Activated gamma-delta T cell treated with anti-CD3 and anti-CD28 coated beads, Interleukin-2, amount 50 U/mL, for 16 hours (primary cell): ENCODE data around the gene RPUSD4.

Source experiments
- DNase-seq: peaks from one replicate; pipeline ENCODE4 v3.0.0-alpha.2; 2020; ENCODE audit warnings: low read depth

RPUSD4 gene

DNA sequence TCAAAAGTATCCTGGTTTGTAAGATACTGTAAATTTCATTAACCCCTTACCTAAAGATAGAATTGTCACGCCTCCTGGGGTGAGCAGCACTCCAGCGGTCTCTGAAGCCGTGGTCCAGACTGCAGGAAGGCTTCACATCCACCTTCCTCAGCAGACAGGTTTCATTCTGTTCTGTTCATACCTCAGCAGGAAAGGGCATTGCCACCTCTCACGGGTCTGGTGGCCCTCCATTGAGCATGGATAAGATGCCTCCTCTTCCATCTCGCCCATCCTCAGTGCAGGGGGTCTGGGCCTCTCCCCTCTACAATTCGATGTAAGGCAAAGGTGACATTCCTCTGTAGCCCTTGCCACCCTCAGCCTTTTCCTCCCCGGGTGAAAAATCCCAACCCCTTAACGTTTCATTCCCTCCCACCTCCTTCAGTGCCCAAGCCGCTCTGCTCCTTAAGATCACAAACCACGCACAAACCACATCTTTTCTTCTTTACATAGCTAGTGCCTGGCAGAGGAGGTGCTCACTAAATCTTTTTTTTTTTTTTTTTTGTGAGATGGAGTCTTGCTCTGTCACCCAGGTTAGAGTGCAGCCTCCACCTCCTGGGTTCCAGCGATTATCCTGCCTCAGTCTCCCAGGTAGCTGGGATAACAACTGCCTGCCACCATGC lies 28.5 kb downstream of the RPUSD4 start:
- DNase-seq, result no peak

GRCh38 chr11:126181939-126182730 lies 29.3 kb downstream of the RPUSD4 start:
- no peak for DNase-seq

GRCh38 chr11:126176853-126177470 lies 34.5 kb downstream of the RPUSD4 start:
- no peak for DNase-seq

- DNase-seq, result no peak
These were observed 36.1 kb downstream of the RPUSD4 start for GRCh38 chr11:126175393-126175792.

DNA sequence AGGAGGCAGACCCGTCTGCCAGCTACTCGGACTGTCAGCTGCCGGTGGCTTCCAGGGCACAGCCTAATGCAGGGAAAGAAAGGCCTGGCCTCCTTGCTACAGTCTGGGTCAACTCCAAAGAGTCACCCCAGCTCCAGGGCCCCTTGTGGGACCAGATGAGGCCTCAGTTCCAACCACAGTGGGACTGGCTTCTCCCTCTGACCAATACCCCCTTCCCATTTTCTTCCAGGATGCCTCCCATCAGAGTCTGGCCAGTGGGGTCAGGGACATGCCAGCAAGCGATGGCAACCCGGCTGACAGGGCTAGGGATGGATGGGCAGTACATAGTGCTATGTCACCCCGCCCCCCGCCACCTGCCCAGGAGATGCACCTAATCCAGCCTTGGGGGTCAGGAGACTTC lies 36.6 kb downstream of the RPUSD4 start:
- DNase-seq, result no peak

DNA sequence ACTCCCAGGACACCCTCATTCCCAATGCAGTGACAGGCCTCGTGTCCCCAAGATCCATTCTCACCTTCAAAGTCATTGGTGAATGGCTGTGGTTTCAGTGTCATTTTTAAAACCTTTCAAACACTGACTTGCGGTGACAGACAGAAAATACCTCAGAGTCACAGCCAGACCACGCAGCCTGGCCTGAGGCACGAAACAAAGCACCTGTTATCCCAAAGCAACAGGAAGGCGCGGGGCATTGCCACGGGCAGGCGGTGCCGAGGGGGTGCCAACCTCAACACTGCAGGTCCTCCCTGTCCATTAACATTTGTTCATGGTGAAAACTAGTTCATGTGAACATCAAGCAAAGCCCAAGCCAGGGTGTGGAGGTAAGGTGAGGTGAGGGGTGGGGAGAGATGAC lies 38.2 kb downstream of the RPUSD4 start:
- no peak for DNase-seq

DNA sequence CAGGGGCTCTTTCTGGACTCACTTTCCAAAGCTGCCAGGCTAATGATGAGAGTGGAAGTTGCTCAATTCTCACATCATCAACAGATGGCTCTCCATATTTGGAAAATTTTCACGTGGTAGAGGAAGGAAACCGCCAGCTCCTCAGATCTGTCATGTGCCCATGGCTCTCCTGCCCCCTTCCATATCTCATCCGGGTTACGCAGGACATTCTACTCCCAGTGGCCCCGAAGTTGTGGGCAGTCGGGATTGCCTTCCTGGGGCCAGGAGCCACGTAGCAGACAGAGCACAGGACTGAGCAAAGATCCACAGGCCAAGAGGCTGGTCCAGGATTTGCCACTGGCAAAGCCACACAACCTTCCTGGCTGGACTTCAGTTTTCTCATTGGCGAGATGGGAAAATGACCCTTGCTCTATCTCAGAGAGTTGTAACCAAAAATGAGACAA lies 38.8 kb downstream of the RPUSD4 start:
- no peak for DNase-seq

GRCh38 chr11:126169291-126169690 lies 42.2 kb downstream of the RPUSD4 start:
- no peak for DNase-seq

- DNase-seq, result no peak
These were observed 44.0 kb downstream of the RPUSD4 start for GRCh38 chr11:126167488-126167887.

- DNase-seq, result no peak
These were observed 45.0 kb downstream of the RPUSD4 start for GRCh38 chr11:126166413-126166812.

DNA sequence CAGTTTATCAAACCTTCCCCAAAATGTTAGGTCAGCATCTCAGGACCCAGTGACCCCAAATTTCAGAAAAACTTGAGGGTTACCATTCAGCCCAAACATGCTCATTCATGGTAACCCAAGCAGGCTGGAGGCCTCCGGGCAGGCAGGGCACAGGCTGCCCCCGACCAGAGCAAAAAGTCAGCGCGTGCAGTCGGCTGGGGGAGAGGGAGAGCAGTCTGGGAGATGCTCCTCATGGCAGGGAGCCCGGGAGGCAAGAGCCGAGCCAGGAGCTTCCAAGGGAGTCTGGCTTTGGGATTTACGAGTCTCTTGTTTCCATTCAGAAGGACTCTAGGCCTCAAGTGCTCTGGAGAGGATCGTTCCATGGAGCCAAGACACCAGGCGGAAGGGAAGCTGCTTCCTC lies 45.7 kb downstream of the RPUSD4 start:
- no peak for DNase-seq

DNA sequence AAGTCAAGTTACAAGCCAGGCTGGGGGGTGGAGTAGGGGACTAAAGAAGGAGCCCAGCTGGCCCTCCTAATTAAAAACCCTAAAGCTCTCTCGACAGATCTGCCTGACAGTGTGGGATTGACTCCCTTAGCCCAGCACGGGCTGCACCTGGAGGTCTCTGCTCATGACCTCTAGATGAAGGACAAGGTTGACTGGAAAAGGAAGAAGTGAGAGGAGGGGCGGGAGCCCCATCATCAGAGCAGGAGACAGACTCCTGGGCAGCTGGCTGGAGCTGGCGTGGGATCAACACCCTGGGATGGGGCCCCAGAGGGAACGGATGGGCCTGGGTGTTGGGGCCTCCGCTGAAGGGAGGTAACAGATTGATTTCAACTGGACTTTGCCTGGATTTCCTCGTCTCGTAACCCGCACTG lies 46.1 kb downstream of the RPUSD4 start:
- DNase-seq, result no peak

DNA sequence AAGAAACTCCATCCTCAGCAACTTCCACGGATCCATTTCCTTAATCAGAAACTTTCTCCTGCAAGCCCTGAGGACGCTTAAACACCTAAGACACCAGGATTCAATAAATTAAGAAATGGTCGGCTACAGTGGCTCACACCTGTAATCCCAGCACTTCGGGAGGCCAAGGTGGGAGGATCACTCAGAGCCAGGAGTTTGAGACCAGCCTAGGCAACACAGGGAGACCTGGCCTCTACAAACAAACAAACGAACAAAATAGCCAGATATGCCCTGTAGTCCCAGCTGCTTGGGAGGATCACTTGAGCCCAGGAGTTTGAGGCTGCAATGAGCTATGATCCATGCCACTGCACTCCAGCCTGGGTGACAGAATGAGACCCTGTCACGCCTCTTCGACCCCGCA lies 46.7 kb downstream of the RPUSD4 start:
- no peak for DNase-seq

DNA sequence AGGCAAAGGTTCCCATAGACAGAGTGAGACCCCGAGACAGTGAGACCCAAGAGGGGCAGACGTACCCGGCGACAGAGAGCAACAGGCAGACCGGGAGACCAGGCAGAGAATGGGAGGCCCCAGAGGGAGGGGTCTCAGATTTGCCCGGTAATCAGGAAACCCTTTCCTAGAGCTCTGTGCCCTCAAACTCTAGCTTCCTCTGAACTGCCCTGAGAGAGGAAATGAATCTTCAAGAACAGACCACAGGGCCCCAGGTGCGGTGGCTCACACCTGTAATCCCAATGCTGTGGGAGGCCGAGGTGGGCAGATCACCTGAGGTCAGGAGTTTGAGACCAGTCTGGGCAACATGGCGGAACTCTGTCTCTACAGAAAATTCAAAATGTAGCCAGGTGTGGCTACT lies 47.7 kb downstream of the RPUSD4 start:
- DNase-seq, result no peak

DNA sequence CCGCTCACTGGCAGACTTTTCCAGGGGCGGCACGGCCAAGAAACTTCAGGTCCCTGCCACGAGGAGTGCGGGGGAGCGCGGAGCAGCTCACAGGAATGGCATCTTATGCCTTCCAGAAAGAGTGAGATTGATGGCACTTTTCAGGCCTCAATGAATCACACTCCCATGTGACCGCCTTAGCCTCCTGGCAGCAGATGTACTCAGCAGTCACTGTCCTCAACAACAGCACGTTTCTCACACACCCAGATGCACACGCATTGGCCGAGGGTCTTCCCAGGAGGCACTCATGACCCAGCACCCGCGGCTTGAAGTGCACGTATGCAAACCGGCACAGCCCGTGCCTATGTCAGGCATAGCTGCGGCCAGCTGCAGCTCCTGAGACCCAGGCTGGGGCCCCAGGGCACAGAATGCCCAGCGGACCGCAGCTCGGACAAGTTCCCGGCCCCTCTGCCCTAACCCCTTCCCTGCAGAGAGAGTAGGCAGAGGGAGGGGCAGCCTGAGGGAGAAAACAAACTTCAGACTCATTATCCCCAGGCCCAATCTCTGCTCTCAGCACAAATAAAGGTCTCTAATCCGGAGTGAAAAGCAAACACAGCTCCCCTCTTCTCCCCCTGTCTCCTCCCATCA lies 48.3 kb downstream of the RPUSD4 start:
- DNase-seq, result no peak

GRCh38 chr11:126162306-126163030 lies 49.0 kb downstream of the RPUSD4 start:
- DNase-seq, result no peak

GRCh38 chr11:126161023-126161391 lies 50.4 kb downstream of the RPUSD4 start:
- no peak for DNase-seq

GRCh38 chr11:126160345-126161022 lies 51.0 kb downstream of the RPUSD4 start:
- DNase-seq, result no peak

DNA sequence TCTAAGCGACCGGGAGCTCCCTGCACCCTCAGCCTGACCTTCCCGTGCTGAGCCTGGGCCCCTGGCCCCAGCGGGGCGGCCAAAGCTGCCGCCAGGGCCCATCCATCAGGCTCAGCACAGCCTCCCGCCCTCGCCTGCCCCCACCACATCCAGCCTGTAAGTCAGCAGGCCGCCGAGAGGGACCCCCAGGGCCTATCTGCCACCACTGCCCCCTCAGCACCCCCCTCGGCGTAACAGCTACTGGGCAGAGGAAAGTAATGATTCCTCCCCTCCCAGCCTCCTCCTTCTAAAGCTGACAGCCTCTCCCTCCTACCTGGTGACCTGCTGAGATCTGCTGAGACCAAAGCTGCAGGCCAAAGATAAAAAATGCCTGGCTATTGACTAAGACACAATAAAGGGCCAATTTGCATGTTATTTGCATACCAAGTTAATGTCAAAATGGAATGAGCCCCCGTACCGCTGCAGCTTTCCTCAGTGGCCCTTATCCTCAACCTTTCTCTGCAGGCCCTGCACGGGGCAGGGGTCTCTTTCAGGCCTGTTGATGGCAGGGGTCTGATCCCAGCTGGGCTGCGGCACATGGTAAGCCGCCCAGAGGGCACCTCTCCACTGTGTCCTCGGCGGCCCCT lies 51.6 kb downstream of the RPUSD4 start:
- DNase-seq, result no peak

GRCh38 chr11:126158054-126158791 lies 53.2 kb downstream of the RPUSD4 start:
- no peak for DNase-seq
